Measurements from ENCODE around the gene NUPR2.

The NUPR2 gene

GRCh38 chr7:56079450-56080185, 36.6 kb downstream of the NUPR2 start:
- no CpG with 5 or more reads among the region's 12 CpGs for WGBS, 2 donors (ENCODE audit: extremely low coverage in 2 of 2, insufficient read length in 2 of 2, insufficient replicate concordance in 1 of 2)
- no peak for DNase-seq (ENCODE audit: low spot score)
- H3K18ac ChIP-seq (ENCODE audit: low read length) = no peak overlapping the region

GRCh38 chr7:56078196-56078595, 38.0 kb downstream of the NUPR2 start:
- DNase-seq (ENCODE audit: low spot score) = no peak
- Histone ChIP-seq H3K14ac (ENCODE audit: low read length) (no peak overlapping the region), H2BK12ac (ENCODE audit: low read length) (no peak overlapping the region), H4K8ac (ENCODE audit: low read depth, low read length) (no peak overlapping the region), H3K4me3 (ENCODE audit: low read length in 2 of 2) (no peak overlapping the region), H3K9ac (ENCODE audit: low read depth, low read length, poor library complexity) (no peak overlapping the region), H3K4me2 (ENCODE audit: insufficient read depth, low read length, poor library complexity, severe bottlenecking) (no peak overlapping the region), H3K18ac (ENCODE audit: low read length) (no peak overlapping the region), H3K23ac (ENCODE audit: low read depth, low read length, poor library complexity) (no peak overlapping the region), H3K27me3 (ENCODE audit: control insufficient read depth in 3 of 3, insufficient read depth in 3 of 3, low read depth in 1 of 3, low read length in 3 of 3) (no peaks in the 10 kb centered on the region), H3K4ac (ENCODE audit: low read length) (no peak overlapping the region), H2AK5ac (ENCODE audit: low read depth, low read length) (no peak overlapping the region), H3K36me3 (replicated peaks in 1 of 2; ENCODE audit: control insufficient read depth in 2 of 2, insufficient read depth in 2 of 2, low read length in 2 of 2) (peaks cover 21 to 39% of the 10 kb centered on the region in 2 donors), H3K4me1 (ENCODE audit: control insufficient read depth in 2 of 2, insufficient read depth in 1 of 2, low read depth in 1 of 2, low read length in 2 of 2) (no peaks in the 10 kb centered on the region), H3K27ac (replicated peaks; ENCODE audit: low read length) (no peak overlapping the region), H2BK120ac (ENCODE audit: low read depth, low read length) (no peak overlapping the region), H2BK15ac (ENCODE audit: low read length) (no peak overlapping the region), H3K79me1 (ENCODE audit: low read depth, low read length) (peaks cover 2% of the 10 kb centered on the region), H2BK5ac (ENCODE audit: low read length) (no peak overlapping the region), H3K9me3 (replicated peaks in 1 of 2; ENCODE audit: control insufficient read depth in 2 of 2, insufficient read depth in 1 of 2, low read depth in 1 of 2, low read length in 2 of 2) (no peaks in the 10 kb centered on the region), H2AFZ (ENCODE audit: low read length) (no peak overlapping the region), H4K91ac (ENCODE audit: low read depth, low read length, poor library complexity) (no peak overlapping the region)
- WGBS, 2 donors (ENCODE audit: extremely low coverage in 2 of 2, insufficient read length in 2 of 2, insufficient replicate concordance in 1 of 2) = no CpG with 5 or more reads among the region's 16 CpGs

More at GRCh38 chr7:56079450-56080185, 36.6 kb downstream of the NUPR2 start:
- Histone ChIP-seq H4K8ac (ENCODE audit: low read depth, low read length) (no peak overlapping the region), H4K91ac (ENCODE audit: low read depth, low read length, poor library complexity) (no peak overlapping the region), H3K4me2 (ENCODE audit: insufficient read depth, low read length, poor library complexity, severe bottlenecking) (no peak overlapping the region), H3K79me1 (ENCODE audit: low read depth, low read length) (peaks cover 2% of the 10 kb centered on the region), H2BK12ac (ENCODE audit: low read length) (no peak overlapping the region), H3K23ac (ENCODE audit: low read depth, low read length, poor library complexity) (no peak overlapping the region), H3K4me1 (ENCODE audit: control insufficient read depth in 2 of 2, insufficient read depth in 1 of 2, low read depth in 1 of 2, low read length in 2 of 2) (no peaks in the 10 kb centered on the region), H3K4me3 (ENCODE audit: low read length in 2 of 2) (no peak overlapping the region), H3K4ac (ENCODE audit: low read length) (no peak overlapping the region), H2BK120ac (ENCODE audit: low read depth, low read length) (no peak overlapping the region), H3K27me3 (ENCODE audit: control insufficient read depth in 3 of 3, insufficient read depth in 3 of 3, low read depth in 1 of 3, low read length in 3 of 3) (no peaks in the 10 kb centered on the region), H2BK5ac (ENCODE audit: low read length) (no peak overlapping the region), H2AK5ac (ENCODE audit: low read depth, low read length) (no peak overlapping the region), H2AFZ (ENCODE audit: low read length) (no peak overlapping the region), H2BK15ac (ENCODE audit: low read length) (no peak overlapping the region), H3K36me3 (replicated peaks in 1 of 2; ENCODE audit: control insufficient read depth in 2 of 2, insufficient read depth in 2 of 2, low read length in 2 of 2) (peaks cover 24 to 36% of the 10 kb centered on the region in 2 donors), H3K27ac (replicated peaks; ENCODE audit: low read length) (no peak overlapping the region), H3K9me3 (replicated peaks in 1 of 2; ENCODE audit: control insufficient read depth in 2 of 2, insufficient read depth in 1 of 2, low read depth in 1 of 2, low read length in 2 of 2) (no peaks in the 10 kb centered on the region), H3K14ac (ENCODE audit: low read length) (no peak overlapping the region), H3K9ac (ENCODE audit: low read depth, low read length, poor library complexity) (no peak overlapping the region)

DNA sequence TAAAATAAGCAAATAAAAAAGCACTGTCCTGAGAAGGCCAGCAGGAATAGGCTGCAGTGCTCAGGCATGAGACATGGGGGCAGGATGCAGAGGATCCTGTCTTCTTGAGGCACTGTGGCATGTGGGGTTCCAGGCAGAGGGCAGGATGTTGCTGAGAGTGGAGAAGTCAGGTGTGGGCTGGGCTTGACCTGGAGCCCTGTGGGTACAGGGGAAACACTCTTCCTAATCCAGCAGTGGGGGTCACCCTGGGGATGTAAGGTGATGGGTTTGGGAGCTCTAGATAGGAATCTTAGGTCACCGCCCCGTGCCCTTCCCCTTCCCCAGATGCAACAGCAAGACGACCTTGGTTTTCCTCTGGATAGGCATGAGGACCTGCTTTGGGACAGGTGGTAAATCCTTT, 38.5 kb downstream of the NUPR2 start:
- Histone ChIP-seq H3K18ac (ENCODE audit: low read length) (no peak overlapping the region), H2BK12ac (ENCODE audit: low read length) (no peak overlapping the region), H4K8ac (ENCODE audit: low read depth, low read length) (no peak overlapping the region), H3K36me3 (replicated peaks in 1 of 2; ENCODE audit: control insufficient read depth in 2 of 2, insufficient read depth in 2 of 2, low read length in 2 of 2) (peaks cover 24 to 44% of the 10 kb centered on the region in 2 donors), H3K79me1 (ENCODE audit: low read depth, low read length) (peaks cover 2% of the 10 kb centered on the region), H2AK5ac (ENCODE audit: low read depth, low read length) (no peak overlapping the region), H2BK120ac (ENCODE audit: low read depth, low read length) (no peak overlapping the region), H3K9ac (ENCODE audit: low read depth, low read length, poor library complexity) (no peak overlapping the region), H3K27me3 (ENCODE audit: control insufficient read depth in 3 of 3, insufficient read depth in 3 of 3, low read depth in 1 of 3, low read length in 3 of 3) (no peaks in the 10 kb centered on the region), H2BK5ac (ENCODE audit: low read length) (no peak overlapping the region), H3K14ac (ENCODE audit: low read length) (peak overlapping the region; percentile 21), H3K9me3 (replicated peaks in 1 of 2; ENCODE audit: control insufficient read depth in 2 of 2, insufficient read depth in 1 of 2, low read depth in 1 of 2, low read length in 2 of 2) (no peaks in the 10 kb centered on the region), H2BK15ac (ENCODE audit: low read length) (no peak overlapping the region), H2AFZ (ENCODE audit: low read length) (no peak overlapping the region), H3K4me2 (ENCODE audit: insufficient read depth, low read length, poor library complexity, severe bottlenecking) (no peak overlapping the region), H3K27ac (replicated peaks; ENCODE audit: low read length) (no peak overlapping the region), H3K4me3 (ENCODE audit: low read length in 2 of 2) (no peak overlapping the region), H3K23ac (ENCODE audit: low read depth, low read length, poor library complexity) (no peak overlapping the region), H3K4me1 (ENCODE audit: control insufficient read depth in 2 of 2, insufficient read depth in 1 of 2, low read depth in 1 of 2, low read length in 2 of 2) (no peaks in the 10 kb centered on the region), H3K4ac (ENCODE audit: low read length) (no peak overlapping the region), H4K91ac (ENCODE audit: low read depth, low read length, poor library complexity) (no peak overlapping the region)
- no CpG with 5 or more reads among the region's 3 CpGs for WGBS, 2 donors (ENCODE audit: extremely low coverage in 2 of 2, insufficient read length in 2 of 2, insufficient replicate concordance in 1 of 2)
- no peak for DNase-seq (ENCODE audit: low spot score)

GRCh38 chr7:56074371-56074791, 41.8 kb downstream of the NUPR2 start:
- peaks cover 2% of the 10 kb centered on the region for H3K79me1 ChIP-seq (ENCODE audit: low read depth, low read length)
- no peaks in the 10 kb centered on the region for H3K27me3 ChIP-seq (ENCODE audit: control insufficient read depth in 3 of 3, insufficient read depth in 3 of 3, low read depth in 1 of 3, low read length in 3 of 3)
- H3K4ac ChIP-seq (ENCODE audit: low read length) = no peak overlapping the region
- H2AFZ ChIP-seq (ENCODE audit: low read length) = peak overlapping the region; percentile 75
- no peak overlapping the region for H3K23ac ChIP-seq (ENCODE audit: low read depth, low read length, poor library complexity)
- H3K27ac ChIP-seq (replicated peaks; ENCODE audit: low read length) = no peak overlapping the region
- H3K14ac ChIP-seq (ENCODE audit: low read length) = no peak overlapping the region
- peaks cover 23 to 51% of the 10 kb centered on the region in 2 donors for H3K36me3 ChIP-seq (replicated peaks in 1 of 2; ENCODE audit: control insufficient read depth in 2 of 2, insufficient read depth in 2 of 2, low read length in 2 of 2)
- H2BK120ac ChIP-seq (ENCODE audit: low read depth, low read length) = no peak overlapping the region
- no peak overlapping the region for H2BK15ac ChIP-seq (ENCODE audit: low read length)
- no peak overlapping the region for H4K8ac ChIP-seq (ENCODE audit: low read depth, low read length)
- no peak overlapping the region for H3K9ac ChIP-seq (ENCODE audit: low read depth, low read length, poor library complexity)
- WGBS, 2 donors (ENCODE audit: extremely low coverage in 2 of 2, insufficient read length in 2 of 2, insufficient replicate concordance in 1 of 2) = no CpG with 5 or more reads among the region's 19 CpGs
- H2BK5ac ChIP-seq (ENCODE audit: low read length) = no peak overlapping the region
- peak overlapping the region; percentile 55 for H3K18ac ChIP-seq (ENCODE audit: low read length)
- peak; percentile 82 for DNase-seq (ENCODE audit: low spot score)
- no peaks in the 10 kb centered on the region for H3K4me1 ChIP-seq (ENCODE audit: control insufficient read depth in 2 of 2, insufficient read depth in 1 of 2, low read depth in 1 of 2, low read length in 2 of 2)
- no peak overlapping the region for H2BK12ac ChIP-seq (ENCODE audit: low read length)
- H4K91ac ChIP-seq (ENCODE audit: low read depth, low read length, poor library complexity) = no peak overlapping the region
- H3K9me3 ChIP-seq (replicated peaks in 1 of 2; ENCODE audit: control insufficient read depth in 2 of 2, insufficient read depth in 1 of 2, low read depth in 1 of 2, low read length in 2 of 2) = no peaks in the 10 kb centered on the region
- H3K4me3 ChIP-seq (ENCODE audit: low read length in 2 of 2) = no peak overlapping the region
- no peak overlapping the region for H3K4me2 ChIP-seq (ENCODE audit: insufficient read depth, low read length, poor library complexity, severe bottlenecking)
- H2AK5ac ChIP-seq (ENCODE audit: low read depth, low read length) = no peak overlapping the region

Measured in neuronal stem cell (in vitro differentiated cells).